Trophoblast cell (in vitro differentiated cells and primary cell): ENCODE results near the gene ABCB8.

Source experiments
- DNase-seq, 2 donors: peaks; one replicate each; pipeline ENCODE4 v3.0.0-alpha.2; 2016
- H2AFZ ChIP-seq: 2 replicates; pipeline ENCODE4 v1.6.1; 2013; ENCODE audit warnings: low read length, moderate library complexity, mild to moderate bottlenecking; ENCODE audit not compliant: insufficient read depth, poor library complexity
- H2AK5ac ChIP-seq: 2 replicates; pipeline ENCODE4 v1.6.1; 2013; ENCODE audit warnings: mild to moderate bottlenecking, low read length
- H2BK120ac ChIP-seq: 2 replicates; pipeline ENCODE4 v1.6.1; 2013; ENCODE audit warnings: low read length, mild to moderate bottlenecking, moderate library complexity; ENCODE audit not compliant: insufficient read depth, poor library complexity
- H2BK12ac ChIP-seq: 2 replicates; pipeline ENCODE4 v1.6.1; 2013; ENCODE audit warnings: mild to moderate bottlenecking, low read length, moderate library complexity
- H2BK5ac ChIP-seq: 2 replicates; pipeline ENCODE4 v1.6.1; 2013; ENCODE audit warnings: low read length, low read depth, moderate library complexity, mild to moderate bottlenecking; ENCODE audit not compliant: poor library complexity
- H3K14ac ChIP-seq: 2 replicates; pipeline ENCODE4 v1.6.1; 2013; ENCODE audit warnings: mild to moderate bottlenecking, low read length
- H3K18ac ChIP-seq: 2 replicates; pipeline ENCODE4 v1.6.1; 2013; ENCODE audit warnings: mild to moderate bottlenecking, low read length
- H3K23ac ChIP-seq: 2 replicates; pipeline ENCODE4 v1.6.1; 2013; ENCODE audit warnings: low read length
- H3K27ac ChIP-seq: 2 replicates; pipeline ENCODE4 v1.5.1; 2013; ENCODE audit warnings: low read depth, mild to moderate bottlenecking, inconsistent platforms, low read length, moderate library complexity
- H3K27me3 ChIP-seq: 2 replicates; pipeline ENCODE4 v1.6.1; 2013; ENCODE audit warnings: inconsistent platforms, mild to moderate bottlenecking, low read length, moderate library complexity; ENCODE audit not compliant: insufficient read depth
- H3K36me3 ChIP-seq, 2 experiments: 1 replicate in 1 of 2; 2 replicates in 1 of 2; pipeline ENCODE4 v1.6.1; 2013; ENCODE audit warnings: low read length in 2 of 2, mild to moderate bottlenecking in 2 of 2, moderate library complexity in 1 of 2; ENCODE audit not compliant: insufficient read depth in 2 of 2, control insufficient read depth in 1 of 2
- H3K4ac ChIP-seq: 2 replicates; pipeline ENCODE4 v1.6.1; 2013; ENCODE audit warnings: low read depth, mild to moderate bottlenecking, low read length, moderate library complexity
- H3K4me1 ChIP-seq, 2 experiments: 1 replicate in 1 of 2; 2 replicates in 1 of 2; pipeline ENCODE4 v1.6.1; 2013; ENCODE audit warnings: low read length in 2 of 2, mild to moderate bottlenecking in 2 of 2, moderate library complexity in 1 of 2; ENCODE audit not compliant: insufficient read depth in 2 of 2, control insufficient read depth in 1 of 2
- H3K4me2 ChIP-seq: 2 replicates; pipeline ENCODE4 v1.6.1; 2013; ENCODE audit warnings: inconsistent platforms, mild to moderate bottlenecking, low read length, moderate library complexity
- H3K4me3 ChIP-seq: 2 replicates; pipeline ENCODE4 v1.5.1; 2013; ENCODE audit warnings: mild to moderate bottlenecking, low read depth, low read length, inconsistent platforms
- H3K79me1 ChIP-seq: one replicate; pipeline ENCODE4 v1.6.1; 2013; ENCODE audit warnings: low read length
- H3K79me2 ChIP-seq: 2 replicates; pipeline ENCODE4 v1.6.1; 2013; ENCODE audit warnings: low read length, mild to moderate bottlenecking; ENCODE audit not compliant: control insufficient read depth, insufficient read depth, poor library complexity
- H3K9ac ChIP-seq: 2 replicates; pipeline ENCODE4 v1.6.1; 2013; ENCODE audit warnings: mild to moderate bottlenecking, low read length
- H3K9me3 ChIP-seq: 2 replicates; pipeline ENCODE4 v1.6.1; 2013; ENCODE audit warnings: low read depth, mild to moderate bottlenecking, control low read depth, inconsistent platforms, low read length; ENCODE audit not compliant: insufficient read depth
- H4K12ac ChIP-seq: 2 replicates; pipeline ENCODE4 v1.6.1; 2013; ENCODE audit warnings: low read depth, mild to moderate bottlenecking, low read length, moderate library complexity
- H4K8ac ChIP-seq: 2 replicates; pipeline ENCODE4 v1.6.1; 2013; ENCODE audit warnings: low read depth, mild to moderate bottlenecking, low read length, moderate library complexity
- H4K91ac ChIP-seq: one replicate; pipeline ENCODE4 v1.6.1; 2013; ENCODE audit warnings: low read depth, mild to moderate bottlenecking, low read length, moderate library complexity
- WGBS: extraction: QIAGEN DNeasy Blood & Tissue Kit; methylation state at CpG from one replicate; pipeline ENCODE4 v1.1.7; 2013; ENCODE audit warnings: missing lambda C conversion rate; ENCODE audit not compliant: insufficient read length, insufficient coverage; ENCODE audit errors: extremely low coverage; 5-methylcytosine and 5-hydroxymethylcytosine counted together

The ABCB8 gene

GRCh38 chr7:151081170-151082101 is 53.2 kb downstream of the ABCB8 start:
- peaks cover 28% of the 10 kb centered on the region for H3K79me1 ChIP-seq
- H4K91ac ChIP-seq: peak overlapping the region; percentile 90
- peak overlapping the region; percentile 57 for H3K4ac ChIP-seq
- H3K36me3 ChIP-seq: peaks cover 13 to 24% of the 10 kb centered on the region in 2 experiments
- no peak for DNase-seq
- H2BK5ac ChIP-seq: peak overlapping the region; percentile 85
- peak overlapping the region; percentile 67 for H3K18ac ChIP-seq
- peak overlapping the region; percentile 21 for H3K4me3 ChIP-seq
- peaks cover 28% of the 10 kb centered on the region for H3K79me2 ChIP-seq
- H4K12ac ChIP-seq: peak overlapping the region; percentile 68
- peak overlapping the region; percentile 74 for H3K9ac ChIP-seq
- peak overlapping the region; percentile 44 for H2BK120ac ChIP-seq
- H3K4me2 ChIP-seq: peak overlapping the region; percentile 84
- H3K27ac ChIP-seq: peak overlapping the region; percentile 86
- no peaks in the 10 kb centered on the region for H3K27me3 ChIP-seq
- no peak overlapping the region for H2BK12ac ChIP-seq
- peaks cover 39 to 48% of the 10 kb centered on the region in 2 experiments for H3K4me1 ChIP-seq
- H3K14ac ChIP-seq: peak overlapping the region; percentile 55
- no peaks in the 10 kb centered on the region for H3K9me3 ChIP-seq
- no CpG with 5 or more reads among the region's 64 CpGs for WGBS
- H3K23ac ChIP-seq: no peak overlapping the region
- H2AK5ac ChIP-seq: peak overlapping the region; percentile 16
- no peak overlapping the region for H2AFZ ChIP-seq
- H4K8ac ChIP-seq: peak overlapping the region; percentile 88

GRCh38 chr7:151082141-151083070 is 54.2 kb downstream of the ABCB8 start:
- no peak for DNase-seq
- Histone ChIP-seq H2AFZ (peak overlapping the region; percentile 8), H3K27ac (peak overlapping the region; percentile 86), H3K4ac (peak overlapping the region; percentile 80), H3K4me3 (peak overlapping the region; percentile 79), H2BK120ac (peak overlapping the region; percentile 46), H3K9ac (peak overlapping the region; percentile 82), H3K14ac (peak overlapping the region; percentile 69), H2BK12ac (peak overlapping the region; percentile 29), H3K79me1 (peaks cover 33% of the 10 kb centered on the region), H3K9me3 (no peaks in the 10 kb centered on the region), H3K4me2 (peak overlapping the region; percentile 84), H4K91ac (peak overlapping the region; percentile 90), H3K27me3 (no peaks in the 10 kb centered on the region), H3K4me1 (peaks cover 37 to 40% of the 10 kb centered on the region in 2 experiments), H3K23ac (no peak overlapping the region), H4K12ac (peak overlapping the region; percentile 59), H2BK5ac (peak overlapping the region; percentile 86), H4K8ac (peak overlapping the region; percentile 10), H3K36me3 (peaks cover 7 to 14% of the 10 kb centered on the region in 2 experiments), H2AK5ac (peak overlapping the region; percentile 16), H3K18ac (peak overlapping the region; percentile 2), H3K79me2 (peaks cover 34% of the 10 kb centered on the region)
- WGBS: no CpG with 5 or more reads among the region's 42 CpGs

GRCh38 chr7:151083071-151083823 is 55.0 kb downstream of the ABCB8 start, which contains the start of gene TMUB1:
Gene TMUB1 (minus strand): TSS chr7:151083493. CDS start chr7:151082563, 930 bp downstream.
- H3K18ac ChIP-seq: peak within 1 kb of the TSS; percentile 69
- peak; percentile 61 to 77 for DNase-seq
- WGBS: no CpG with 5 or more reads among the region's 69 CpGs

More at GRCh38 chr7:151083071-151083823, 55.0 kb downstream of the ABCB8 start, which contains the start of gene TMUB1:
- Histone ChIP-seq H3K23ac (no peak within 1 kb of the TSS), H2AK5ac (peak within 1 kb of the TSS; percentile 16), H3K79me1 (peaks cover 36% of the 10 kb centered on the region), H3K4ac (peak within 1 kb of the TSS; percentile 80), H3K4me1 (peaks cover 37 to 49% of the 10 kb centered on the region in 2 experiments), H2BK5ac (peak within 1 kb of the TSS; percentile 86), H3K27ac (peak within 1 kb of the TSS; percentile 49), H3K36me3 (peaks cover 7 to 13% of the 10 kb centered on the region in 2 experiments), H3K14ac (peak within 1 kb of the TSS; percentile 73), H3K27me3 (no peaks in the 10 kb centered on the region), H3K79me2 (peaks cover 41% of the 10 kb centered on the region), H2BK120ac (peak within 1 kb of the TSS; percentile 57), H3K9me3 (no peaks in the 10 kb centered on the region), H3K4me2 (peak within 1 kb of the TSS; percentile 84), H4K91ac (peak within 1 kb of the TSS; percentile 90), H3K9ac (peak within 1 kb of the TSS; percentile 82), H3K4me3 (peak within 1 kb of the TSS; percentile 79), H2AFZ (peak within 1 kb of the TSS; percentile 92), H2BK12ac (peak within 1 kb of the TSS; percentile 29), H4K12ac (peak within 1 kb of the TSS; percentile 70), H4K8ac (peak within 1 kb of the TSS; percentile 84)
